HG02623 (cell line): ENCODE measurements around the gene ZNF772.

Source experiments
- ATAC-seq: cut with Tn5 transposase; IDR thresholded peaks from one replicate; pipeline ENCODE4 v1.9.1; 2021; ENCODE audit warnings: moderate library complexity; ENCODE audit not compliant: unreplicated experiment

ZNF772 gene

GRCh38 chr19:57435062-57435978 is 42.0 kb downstream of the ZNF772 start, which contains the start of gene ZNF749:
TSS of gene ZNF749 (plus strand) at chr19:57435325. CDS start at chr19:57435579, 254 bp downstream.
- ATAC-seq, result peak; percentile 95

- no peak for ATAC-seq
Observed at GRCh38 chr19:57434386-57435061, 42.8 kb downstream of the ZNF772 start.

GRCh38 chr19:57421037-57421436 is 56.3 kb downstream of the ZNF772 start:
- no peak for ATAC-seq

- ATAC-seq, result no peak
Observed at GRCh38 chr19:57419439-57419838, 57.9 kb downstream of the ZNF772 start.
